H9 (cell line): ENCODE results near the gene CCDC102A. TPM values are rescaled to one million over a fixed set of nuclear protein-coding genes. Genes with fewer than 3 reads are reported as not detected.

ENCODE experiments used
- DNase-seq: peaks from one replicate; pipeline ENCODE4 v3.0.0-alpha.2; 2017
- H2AFZ ChIP-seq: one replicate; pipeline ENCODE4 v1.6.1; 2013; ENCODE audit warnings: mild to moderate bottlenecking, low read length, control low read depth, moderate library complexity
- H2AK5ac ChIP-seq: 2 replicates; pipeline ENCODE4 v1.6.1; 2013; ENCODE audit warnings: low read length, control low read depth, mixed read lengths; ENCODE audit not compliant: insufficient read length
- H2BK120ac ChIP-seq: one replicate; pipeline ENCODE4 v1.6.1; 2013; ENCODE audit warnings: low read depth, mild to moderate bottlenecking, low read length, control low read depth, inconsistent platforms; ENCODE audit not compliant: poor library complexity, severe bottlenecking
- H2BK12ac ChIP-seq: 2 replicates; pipeline ENCODE4 v1.6.1; 2013; ENCODE audit warnings: low read length, control low read depth, mixed read lengths, low read depth; ENCODE audit not compliant: insufficient read length
- H2BK15ac ChIP-seq: 2 replicates; pipeline ENCODE4 v1.6.1; 2013; ENCODE audit warnings: low read depth, low read length, control low read depth
- H2BK20ac ChIP-seq: one replicate; pipeline ENCODE4 v1.6.1; 2013; ENCODE audit warnings: low read depth, mild to moderate bottlenecking, low read length, control low read depth, inconsistent platforms; ENCODE audit not compliant: poor library complexity, severe bottlenecking
- H2BK5ac ChIP-seq: 2 replicates; pipeline ENCODE4 v1.6.1; 2013; ENCODE audit warnings: low read length, control low read depth, mixed read lengths; ENCODE audit not compliant: insufficient read length
- H3K14ac ChIP-seq: 2 replicates; pipeline ENCODE4 v1.6.1; 2013; ENCODE audit warnings: low read length, control low read depth; ENCODE audit not compliant: insufficient read depth
- H3K18ac ChIP-seq: 2 replicates; pipeline ENCODE4 v1.6.1; 2013; ENCODE audit warnings: low read depth, mild to moderate bottlenecking, mixed read lengths, low read length, control low read depth; ENCODE audit not compliant: insufficient read length
- H3K23ac ChIP-seq: 2 replicates; pipeline ENCODE4 v1.6.1; 2013; ENCODE audit warnings: low read length, control low read depth, mixed read lengths, low read depth; ENCODE audit not compliant: insufficient read length
- H3K23me2 ChIP-seq: 2 replicates; pipeline ENCODE4 v1.6.1; 2013; ENCODE audit warnings: low read depth, mild to moderate bottlenecking, mixed read lengths, low read length, control low read depth; ENCODE audit not compliant: insufficient read length, poor library complexity, severe bottlenecking
- H3K27ac ChIP-seq: 2 replicates; pipeline ENCODE4 v1.5.1; 2013; ENCODE audit warnings: low read length, control low read depth, mixed read lengths, low read depth; ENCODE audit not compliant: insufficient read length
- H3K27me3 ChIP-seq: 2 replicates; pipeline ENCODE4 v1.6.1; 2013; ENCODE audit warnings: low read length, control low read depth, inconsistent platforms; ENCODE audit not compliant: insufficient read depth
- H3K4ac ChIP-seq: 2 replicates; pipeline ENCODE4 v1.6.1; 2013; ENCODE audit warnings: low read depth, mild to moderate bottlenecking, control low read depth, inconsistent platforms, low read length, moderate library complexity
- H3K4me1 ChIP-seq: 2 replicates; pipeline ENCODE4 v1.6.1; 2013; ENCODE audit warnings: low read length, control low read depth, inconsistent platforms; ENCODE audit not compliant: insufficient read depth
- H3K4me2 ChIP-seq: 2 replicates; pipeline ENCODE4 v1.6.1; 2013; ENCODE audit warnings: low read length, control low read depth, mixed read lengths; ENCODE audit not compliant: insufficient read length, insufficient read depth
- H3K56ac ChIP-seq: 2 replicates; pipeline ENCODE4 v1.6.1; 2013; ENCODE audit warnings: low read depth, mild to moderate bottlenecking, mixed read lengths, low read length, control low read depth; ENCODE audit not compliant: insufficient read length
- H3K79me1 ChIP-seq: 2 replicates; pipeline ENCODE4 v1.6.1; 2013; ENCODE audit warnings: low read depth, mild to moderate bottlenecking, moderate library complexity, low read length, control low read depth, inconsistent platforms; ENCODE audit not compliant: insufficient read depth, poor library complexity, severe bottlenecking
- H3K79me2 ChIP-seq: 2 replicates; pipeline ENCODE4 v1.6.1; 2013; ENCODE audit warnings: low read length, control low read depth, inconsistent platforms; ENCODE audit not compliant: insufficient read depth
- H3K9ac ChIP-seq: 2 replicates; pipeline ENCODE4 v1.6.1; 2013; ENCODE audit warnings: low read length, control low read depth, mixed read lengths; ENCODE audit not compliant: insufficient read length; ENCODE audit errors: extremely low read depth
- H3K9me3 ChIP-seq: one replicate; pipeline ENCODE4 v1.6.1; 2013; ENCODE audit warnings: low read depth, low read length, inconsistent platforms; ENCODE audit not compliant: control insufficient read depth
- H3T11ph ChIP-seq: one replicate; pipeline ENCODE4 v1.6.1; 2013; ENCODE audit warnings: mild to moderate bottlenecking, low read length, control low read depth, inconsistent platforms
- H4K20me1 ChIP-seq: one replicate; pipeline ENCODE4 v1.6.1; 2013; ENCODE audit not compliant: control insufficient read depth, insufficient read length, insufficient read depth
- H4K5ac ChIP-seq: 2 replicates; pipeline ENCODE4 v1.6.1; 2013; ENCODE audit warnings: low read depth, mild to moderate bottlenecking, mixed read lengths, low read length, control low read depth; ENCODE audit not compliant: insufficient read length
- H4K8ac ChIP-seq: replicated peaks from 2 replicates; pipeline ENCODE4 v1.6.1; 2013; ENCODE audit warnings: low read length, control low read depth, mixed read lengths, low read depth; ENCODE audit not compliant: insufficient read length
- H4K91ac ChIP-seq: 2 replicates; pipeline ENCODE4 v1.6.1; 2013; ENCODE audit warnings: low read depth, mild to moderate bottlenecking, moderate library complexity, mixed read lengths, low read length, control low read depth; ENCODE audit not compliant: insufficient read length
- H3K27ac Mint-ChIP-seq, 3 experiments: 2 replicates in 2 of 3; 3 replicates in 1 of 3; pipeline ENCODE4 v1.8.0; 2020 to 2021; ENCODE audit warnings: mixed read lengths in 3 of 3, mild to moderate bottlenecking in 1 of 3, moderate library complexity in 1 of 3
- H3K27me3 Mint-ChIP-seq: 2 replicates; pipeline ENCODE4 v1.8.0; 2021; ENCODE audit warnings: low read depth, mild to moderate bottlenecking, moderate library complexity, mixed read lengths
- H3K36me3 Mint-ChIP-seq, 3 experiments: 2 replicates in 2 of 3; 3 replicates in 1 of 3; pipeline ENCODE4 v1.8.0; 2020 to 2021; ENCODE audit warnings: low read depth in 3 of 3, mixed read lengths in 3 of 3; ENCODE audit not compliant: insufficient read depth in 1 of 3
- H3K4me1 Mint-ChIP-seq, 2 experiments: 2 replicates each; pipeline ENCODE4 v1.8.0; 2020; ENCODE audit warnings: mixed read lengths in 2 of 2
- H3K4me3 Mint-ChIP-seq, 2 experiments: 2 replicates in 1 of 2; 3 replicates in 1 of 2; pipeline ENCODE4 v1.8.0; 2020 to 2021; ENCODE audit warnings: mild to moderate bottlenecking in 2 of 2, mixed read lengths in 2 of 2, moderate library complexity in 1 of 2
- H3K9me3 Mint-ChIP-seq, 2 experiments: 2 replicates in 1 of 2; 3 replicates in 1 of 2; pipeline ENCODE4 v1.8.0; 2020; ENCODE audit warnings: mild to moderate bottlenecking in 2 of 2, mixed read lengths in 2 of 2, moderate library complexity in 1 of 2
- WGBS: extraction: QIAGEN DNeasy Blood & Tissue Kit; methylation state at CpG from one replicate; pipeline ENCODE4 v1.1.7; 2013; ENCODE audit warnings: missing lambda C conversion rate, low lambda C conversion rate, mixed read lengths; ENCODE audit not compliant: insufficient read length; ENCODE audit errors: extremely low coverage; 5-methylcytosine and 5-hydroxymethylcytosine counted together
- total RNA-seq: library from RNA; stranded (reverse); gene quantifications from 2 replicates; pipeline ENCODE4 v1.2.1, GENCODE V29; 2021
- TF ChIP-seq, protein P1 (sequence below): fragments of 200-600 bp; sonication (generic); conservative IDR thresholded peaks from 3 replicates; pipeline ENCODE4 v1.8.0; 2021; ENCODE audit warnings: antibody characterized with exemption, mild to moderate bottlenecking

Gene CCDC102A
- total RNA-seq, 1 experiment from 2014 or later = 8.2 TPM

DNA sequence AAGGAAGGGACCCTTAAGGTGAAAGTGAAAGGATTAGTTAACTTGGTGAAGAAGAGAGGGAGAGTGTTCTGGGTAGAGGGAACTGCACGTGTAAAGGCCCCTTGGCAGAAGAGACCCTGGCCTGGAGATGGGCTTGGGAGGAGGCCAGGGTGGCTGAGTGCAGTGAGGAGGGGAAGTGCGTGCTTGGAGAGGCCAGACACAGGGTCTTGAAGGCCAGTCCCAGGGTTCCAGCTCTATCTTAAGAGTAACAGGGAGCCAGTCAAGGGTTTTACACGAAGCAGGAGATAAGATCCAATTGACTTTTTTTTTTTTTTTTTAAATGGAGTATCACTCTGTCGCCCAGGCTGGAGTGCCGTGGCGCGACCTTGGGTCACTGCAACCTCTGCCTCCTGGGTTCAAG lies 34.9 kb downstream of the CCDC102A start:
- no peak overlapping the region for H3K14ac ChIP-seq
- H4K91ac ChIP-seq = peak overlapping the region; percentile 81
- H3K79me1 ChIP-seq = no peaks in the 10 kb centered on the region
- H2BK120ac ChIP-seq = no peak overlapping the region
- Mint-ChIP-seq H3K27ac (no peak overlapping the region), H3K36me3 (no peaks in the 10 kb centered on the region), H3K9me3 (no peaks in the 10 kb centered on the region), H3K27me3 (peaks cover 9% of the 10 kb centered on the region), H3K4me1 (peaks cover 6 to 8% of the 10 kb centered on the region in 2 experiments), H3K4me3 (no peak overlapping the region)
- H2AFZ ChIP-seq = no peak overlapping the region
- H4K20me1 ChIP-seq = no peaks in the 10 kb centered on the region
- no peak overlapping the region for H3K56ac ChIP-seq
- TF ChIP-seq, protein P1, sequence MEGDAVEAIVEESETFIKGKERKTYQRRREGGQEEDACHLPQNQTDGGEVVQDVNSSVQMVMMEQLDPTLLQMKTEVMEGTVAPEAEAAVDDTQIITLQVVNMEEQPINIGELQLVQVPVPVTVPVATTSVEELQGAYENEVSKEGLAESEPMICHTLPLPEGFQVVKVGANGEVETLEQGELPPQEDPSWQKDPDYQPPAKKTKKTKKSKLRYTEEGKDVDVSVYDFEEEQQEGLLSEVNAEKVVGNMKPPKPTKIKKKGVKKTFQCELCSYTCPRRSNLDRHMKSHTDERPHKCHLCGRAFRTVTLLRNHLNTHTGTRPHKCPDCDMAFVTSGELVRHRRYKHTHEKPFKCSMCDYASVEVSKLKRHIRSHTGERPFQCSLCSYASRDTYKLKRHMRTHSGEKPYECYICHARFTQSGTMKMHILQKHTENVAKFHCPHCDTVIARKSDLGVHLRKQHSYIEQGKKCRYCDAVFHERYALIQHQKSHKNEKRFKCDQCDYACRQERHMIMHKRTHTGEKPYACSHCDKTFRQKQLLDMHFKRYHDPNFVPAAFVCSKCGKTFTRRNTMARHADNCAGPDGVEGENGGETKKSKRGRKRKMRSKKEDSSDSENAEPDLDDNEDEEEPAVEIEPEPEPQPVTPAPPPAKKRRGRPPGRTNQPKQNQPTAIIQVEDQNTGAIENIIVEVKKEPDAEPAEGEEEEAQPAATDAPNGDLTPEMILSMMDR = no peak
- no peaks in the 10 kb centered on the region for H3K9me3 ChIP-seq
- H3K27ac ChIP-seq = no peak overlapping the region
- H4K5ac ChIP-seq = no peak overlapping the region
- H3K79me2 ChIP-seq = no peaks in the 10 kb centered on the region
- no peak overlapping the region for H2BK20ac ChIP-seq
- no peak overlapping the region for H3K18ac ChIP-seq
- no peaks in the 10 kb centered on the region; the same call in 1 of the 2 replicates for H3K4me1 ChIP-seq
- H3T11ph ChIP-seq = no peak overlapping the region
- DNase-seq = no peak
- H3K23ac ChIP-seq = no peak overlapping the region
- no CpG with 5 or more reads among the region's 7 CpGs for WGBS
- no peak overlapping the region for H2BK15ac ChIP-seq
- H3K9ac ChIP-seq = no peak overlapping the region
- no peaks in the 10 kb centered on the region for H3K27me3 ChIP-seq
- H3K4me2 ChIP-seq = no peak overlapping the region
- no peak overlapping the region for H2AK5ac ChIP-seq
- no peak overlapping the region for H3K4ac ChIP-seq
- no peak overlapping the region for H4K8ac ChIP-seq
- no peaks in the 10 kb centered on the region for H3K23me2 ChIP-seq
- no peak overlapping the region for H2BK12ac ChIP-seq
- no peak overlapping the region for H2BK5ac ChIP-seq
